Calu3 (cell line): ENCODE data around the gene GABRP. TPM values are rescaled to one million over a fixed set of nuclear protein-coding genes. Genes with fewer than 3 reads are reported as not detected.

Source experiments
- BruUV-seq: library from RNA; stranded (reverse); fragments of 400-500 nt; replicated peaks from 2 replicates; lab custom pipeline; 2021; lab: Mats Ljungman, UMichigan
- CTCF ChIA-PET: fragments of 300-600 bp; sonication (Branson Sonifier 250); formaldehyde crosslinking; loops from one replicate; lab custom pipeline; 2022; ENCODE audit warnings: antibody characterized with exemption; lab: Charles Lee
- DNase-seq: peaks from one replicate; pipeline ENCODE4 v3.0.0; 2022
- H3K27ac Mint-ChIP-seq: one replicate; pipeline ENCODE4 v1.8.0; 2022; ENCODE audit warnings: mixed read lengths; ENCODE audit not compliant: unreplicated experiment
- H3K27me3 Mint-ChIP-seq: one replicate; pipeline ENCODE4 v1.8.0; 2022; ENCODE audit warnings: mixed read lengths; ENCODE audit not compliant: unreplicated experiment
- H3K36me3 Mint-ChIP-seq: one replicate; pipeline ENCODE4 v1.8.0; 2022; ENCODE audit warnings: mild to moderate bottlenecking, moderate library complexity, mixed read lengths; ENCODE audit not compliant: insufficient read depth, unreplicated experiment
- H3K4me1 Mint-ChIP-seq: one replicate; pipeline ENCODE4 v1.8.0; 2022; ENCODE audit warnings: mild to moderate bottlenecking, low read depth, mixed read lengths; ENCODE audit not compliant: unreplicated experiment
- H3K4me3 Mint-ChIP-seq: one replicate; pipeline ENCODE4 v1.8.0; 2022; ENCODE audit warnings: mild to moderate bottlenecking, low read depth, moderate library complexity, mixed read lengths; ENCODE audit not compliant: unreplicated experiment
- H3K9me3 Mint-ChIP-seq: one replicate; pipeline ENCODE4 v1.8.0; 2022; ENCODE audit warnings: low read depth, mixed read lengths; ENCODE audit not compliant: unreplicated experiment
- intact Hi-C: fragments of 100-400 bp; cut with micrococcal nuclease; formaldehyde crosslinking; loops from one replicate; pipeline ENCODE4 v1.10.0; 2022; ENCODE audit not compliant: unreplicated experiment
- total RNA-seq: library from RNA; stranded (reverse); gene quantifications from 2 replicates; pipeline ENCODE4 v1.2.3, GENCODE V29; 2022
- TF ChIP-seq, protein P1 (sequence below): fragments of 200-600 bp; IDR thresholded peaks from one replicate; pipeline ENCODE4 v1.8.0; 2022; ENCODE audit warnings: antibody characterized with exemption; ENCODE audit not compliant: unreplicated experiment

GABRP gene
- total RNA-seq, 1 experiment from 2014 or later = 1,278 TPM

DNA sequence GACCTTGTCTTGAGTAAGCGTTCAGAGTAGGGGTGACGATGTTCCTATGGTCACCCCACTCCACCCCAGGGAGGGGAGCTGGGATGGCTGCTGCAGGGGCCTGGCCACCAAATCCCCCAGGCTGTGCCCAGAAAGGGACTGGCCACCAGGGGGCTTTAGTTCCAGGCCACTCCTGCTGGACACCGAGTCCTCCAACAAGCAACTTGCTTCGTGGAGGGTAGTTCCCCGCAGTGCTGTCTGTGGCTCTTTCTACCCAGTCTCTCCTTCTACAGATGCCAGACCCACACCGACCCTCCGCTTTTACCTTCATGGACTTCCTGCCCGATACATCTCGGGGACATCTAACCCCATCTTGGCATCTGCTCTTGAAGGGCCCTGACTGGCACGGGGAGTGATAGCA is 35.7 kb upstream of the GABRP start:
- TF ChIP-seq, protein P1, sequence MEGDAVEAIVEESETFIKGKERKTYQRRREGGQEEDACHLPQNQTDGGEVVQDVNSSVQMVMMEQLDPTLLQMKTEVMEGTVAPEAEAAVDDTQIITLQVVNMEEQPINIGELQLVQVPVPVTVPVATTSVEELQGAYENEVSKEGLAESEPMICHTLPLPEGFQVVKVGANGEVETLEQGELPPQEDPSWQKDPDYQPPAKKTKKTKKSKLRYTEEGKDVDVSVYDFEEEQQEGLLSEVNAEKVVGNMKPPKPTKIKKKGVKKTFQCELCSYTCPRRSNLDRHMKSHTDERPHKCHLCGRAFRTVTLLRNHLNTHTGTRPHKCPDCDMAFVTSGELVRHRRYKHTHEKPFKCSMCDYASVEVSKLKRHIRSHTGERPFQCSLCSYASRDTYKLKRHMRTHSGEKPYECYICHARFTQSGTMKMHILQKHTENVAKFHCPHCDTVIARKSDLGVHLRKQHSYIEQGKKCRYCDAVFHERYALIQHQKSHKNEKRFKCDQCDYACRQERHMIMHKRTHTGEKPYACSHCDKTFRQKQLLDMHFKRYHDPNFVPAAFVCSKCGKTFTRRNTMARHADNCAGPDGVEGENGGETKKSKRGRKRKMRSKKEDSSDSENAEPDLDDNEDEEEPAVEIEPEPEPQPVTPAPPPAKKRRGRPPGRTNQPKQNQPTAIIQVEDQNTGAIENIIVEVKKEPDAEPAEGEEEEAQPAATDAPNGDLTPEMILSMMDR = peak; percentile 77
- intact Hi-C loops = no loop called here
- CTCF ChIA-PET = interaction anchor here (0.8 to 4.0 kb wide), 3 partner anchors 35 to 460 kb away, joined by 3 to 36 read pairs (median 28); partner anchors contain the start of gene GABRP
- Mint-ChIP-seq H3K27ac (peak overlapping the region; percentile 99), H3K4me1 (peaks cover 84% of the 10 kb centered on the region), H3K27me3 (no peaks in the 10 kb centered on the region), H3K4me3 (no peak overlapping the region), H3K36me3 (peaks cover 67% of the 10 kb centered on the region), H3K9me3 (no peaks in the 10 kb centered on the region)
- peak; percentile 80 for DNase-seq
- BruUV-seq = no TSS peak

DNA sequence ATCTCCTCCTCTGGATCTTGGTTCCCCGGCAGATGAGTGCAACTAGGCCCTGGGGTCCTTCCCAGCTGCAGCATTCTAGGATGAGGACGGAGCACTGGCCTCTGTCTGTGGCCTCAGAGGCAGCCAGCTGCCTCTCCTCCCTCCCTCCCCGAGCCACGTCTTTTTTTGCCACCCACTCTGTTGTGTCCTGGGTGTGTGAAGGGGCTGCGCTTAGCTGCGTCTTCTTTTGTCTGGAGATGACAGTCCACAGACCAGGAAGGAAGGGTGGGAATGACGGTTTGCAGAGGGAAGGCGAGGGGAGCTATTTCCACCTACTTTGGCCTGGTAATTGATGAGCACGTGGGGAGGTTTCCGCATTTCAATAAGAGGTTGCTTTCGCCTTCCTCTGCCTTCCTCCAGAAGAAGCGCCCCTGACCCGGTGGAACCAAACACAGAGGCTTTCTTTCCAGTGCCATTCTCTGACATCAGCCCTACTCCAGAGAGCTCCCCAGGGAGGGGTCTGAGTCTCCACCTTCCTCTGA is 34.5 kb upstream of the GABRP start:
- Mint-ChIP-seq H3K27me3 (no peaks in the 10 kb centered on the region), H3K4me3 (peak overlapping the region; percentile 57), H3K4me1 (peaks cover 91% of the 10 kb centered on the region), H3K9me3 (no peaks in the 10 kb centered on the region), H3K27ac (peak overlapping the region; percentile 99), H3K36me3 (peaks cover 61% of the 10 kb centered on the region)
- intact Hi-C loops = no loop called here
- CTCF ChIA-PET = interaction anchor here (4.0 kb wide), 2 partner anchors 34 to 42 kb away, joined by 28 to 36 read pairs; partner anchors contain the start of gene GABRP
- no peak for DNase-seq
- no TSS peak for BruUV-seq
- TF ChIP-seq, protein P1 = no peak

DNA sequence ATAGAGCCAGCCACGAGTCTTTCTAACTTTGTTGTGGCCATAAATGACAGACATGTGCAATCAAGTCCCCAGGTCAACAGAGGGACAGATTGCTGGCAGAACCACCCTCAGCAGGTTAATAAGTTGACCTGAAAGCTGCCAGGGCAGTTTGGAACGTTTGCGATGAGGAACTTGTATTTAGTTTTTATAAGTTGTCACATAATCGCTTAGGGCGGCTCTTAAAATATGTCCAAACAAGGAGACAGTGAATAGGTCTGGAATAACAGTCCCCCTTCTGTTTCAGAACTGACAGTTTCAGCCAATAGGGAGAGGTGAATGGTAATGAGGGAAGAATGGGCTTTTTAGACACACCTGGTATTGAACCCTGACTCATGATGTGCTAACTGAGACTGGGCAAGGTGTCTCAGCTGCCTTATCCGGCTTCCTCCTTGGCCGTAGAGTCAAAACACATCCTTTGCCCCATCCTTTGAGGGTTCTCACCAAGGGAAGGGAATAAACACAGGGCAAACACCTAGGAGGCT is 33.6 kb upstream of the GABRP start:
- Mint-ChIP-seq H3K36me3 (peaks cover 65% of the 10 kb centered on the region), H3K4me3 (peak overlapping the region; percentile 57), H3K27me3 (no peaks in the 10 kb centered on the region), H3K27ac (peak overlapping the region; percentile 99), H3K9me3 (no peaks in the 10 kb centered on the region), H3K4me1 (peaks cover 88% of the 10 kb centered on the region)
- intact Hi-C loops = loop anchor here (1.0 to 5.0 kb wide), 2 partner anchors 32 to 112 kb away; partner anchors contain the start of gene RANBP17
- TF ChIP-seq, protein P1 = no peak
- CTCF ChIA-PET = interaction anchor here (0.7 to 4.0 kb wide), 6 partner anchors 10 to 111 kb away, joined by 3 to 36 read pairs (median 4); partner anchors contain the start of gene GABRP
- no TSS peak for BruUV-seq
- peak; percentile 87 for DNase-seq

DNA sequence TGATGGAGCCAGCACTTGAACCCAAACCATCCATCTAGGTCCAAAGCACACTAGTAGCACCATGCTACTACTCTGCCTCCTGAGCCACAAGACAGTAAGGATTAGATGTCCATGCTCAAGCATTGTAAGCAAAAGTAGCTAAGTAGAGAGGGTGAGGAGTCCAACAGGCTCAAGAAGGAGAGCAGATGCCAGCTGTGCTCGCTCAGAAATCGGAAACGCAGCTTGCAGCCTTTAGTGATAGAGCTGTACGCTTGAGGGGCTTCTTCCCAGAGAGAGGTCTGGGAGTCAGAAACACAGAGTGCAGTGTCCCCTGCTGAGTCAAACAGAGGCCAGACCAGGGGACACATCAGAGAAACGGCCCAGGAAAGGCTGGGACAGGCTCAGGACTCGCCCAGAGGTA is 32.7 kb upstream of the GABRP start:
- intact Hi-C loops = loop anchor here (1.0 to 5.0 kb wide), 2 partner anchors 32 to 112 kb away; partner anchors contain the start of gene RANBP17
- Mint-ChIP-seq H3K4me3 (peak overlapping the region; percentile 57), H3K4me1 (peaks cover 91% of the 10 kb centered on the region), H3K9me3 (no peaks in the 10 kb centered on the region), H3K36me3 (peaks cover 73% of the 10 kb centered on the region), H3K27me3 (no peaks in the 10 kb centered on the region), H3K27ac (peak overlapping the region; percentile 99)
- CTCF ChIA-PET = interaction anchor here (0.7 to 4.0 kb wide), 5 partner anchors 10 to 112 kb away, joined by 3 to 36 read pairs (median 5); partner anchors contain the start of gene GABRP
- TF ChIP-seq, protein P1 = no peak
- no peak for DNase-seq
- BruUV-seq = no TSS peak
